HepG2 (cell line): ENCODE measurements around the gene INTS12. TPM values are rescaled to one million over a fixed set of nuclear protein-coding genes. Genes with fewer than 3 reads are reported as not detected.

Experiments
- CBX5 ChIP-seq: sonication (generic); formaldehyde crosslinking; IDR thresholded peaks from 2 replicates; pipeline ENCODE4 v1.4.0; 2020; ENCODE audit warnings: missing genetic modification reagents, borderline replicate concordance
- CENPT ChIP-seq: sonication (generic); formaldehyde crosslinking; IDR thresholded peaks from 2 replicates; pipeline ENCODE4 v1.8.0; 2022; ENCODE audit warnings: low read depth, mild to moderate bottlenecking, moderate library complexity, missing genetic modification reagents
- ESRRA ChIP-seq: sonication (generic); formaldehyde crosslinking; IDR thresholded peaks from 2 replicates; pipeline ENCODE4 v1.5.1; 2020; ENCODE audit warnings: mild to moderate bottlenecking, low read depth, missing genetic modification reagents
- FOXO1 ChIP-seq: sonication (generic); formaldehyde crosslinking; IDR thresholded peaks from 2 replicates; pipeline ENCODE4 v1.4.0; 2020; ENCODE audit warnings: missing genetic modification reagents
- GTF3A ChIP-seq: sonication (generic); formaldehyde crosslinking; conservative IDR thresholded peaks from 2 replicates; pipeline ENCODE4 v1.4.0; 2020; ENCODE audit warnings: mild to moderate bottlenecking, missing genetic modification reagents
- MED13 ChIP-seq: sonication (generic); formaldehyde crosslinking; IDR thresholded peaks from 2 replicates; pipeline ENCODE4 v1.5.0; 2020; ENCODE audit warnings: missing genetic modification reagents
- ZNF230 ChIP-seq: sonication (generic); formaldehyde crosslinking; IDR thresholded peaks from 2 replicates; pipeline ENCODE4 v1.4.0; 2020; ENCODE audit warnings: mild to moderate bottlenecking, missing genetic modification reagents
- ZNF30 ChIP-seq: sonication (generic); formaldehyde crosslinking; IDR thresholded peaks from 2 replicates; pipeline ENCODE4 v1.5.0; 2020; ENCODE audit warnings: mild to moderate bottlenecking, missing genetic modification reagents
- ZNF350 ChIP-seq: sonication (generic); formaldehyde crosslinking; IDR thresholded peaks from 2 replicates; pipeline ENCODE4 v1.4.0; 2020; ENCODE audit warnings: mild to moderate bottlenecking, low read depth, missing genetic modification reagents, borderline replicate concordance
- ZNF788 ChIP-seq: sonication (generic); formaldehyde crosslinking; IDR thresholded peaks from 2 replicates; pipeline ENCODE4 v1.5.0; 2020; ENCODE audit warnings: mild to moderate bottlenecking, missing genetic modification reagents, borderline replicate concordance
- ZSCAN31 ChIP-seq: sonication (generic); formaldehyde crosslinking; IDR thresholded peaks from 2 replicates; pipeline ENCODE4 v1.5.0; 2020; ENCODE audit warnings: low read depth, mild to moderate bottlenecking, missing genetic modification reagents
- polyA plus RNA-seq, 8 experiments: library from polyadenylated mRNA; depleted of rRNA in 3 of 8; stranded (reverse) in 7 of 8; unstranded in 1 of 8; fragments of >200 nt; fragmentation: Illumina TruSeq in 4 of 8; extraction: Trizol in 4 of 8; gene quantifications; 2 replicates each; pipeline versions ENCODE4 v1.2.1 to v1.2.3, GENCODE V29; 2011 to 2016; ENCODE audit warnings: low read depth in 4 of 8, missing spikeins in 1 of 8, mixed read lengths in 1 of 8; ENCODE audit not compliant: insufficient read depth in 1 of 8
- total RNA-seq, 5 experiments: library from RNA; depleted of rRNA; stranded (reverse); fragments of >200 nt; fragmentation: Illumina TruSeq; extraction: Trizol; gene quantifications; 2 replicates each; pipeline ENCODE4 v1.2.3, GENCODE V29; 2016; ENCODE audit warnings: low read depth in 1 of 5
- TF ChIP-seq, protein P1 (sequence below): sonication (generic); formaldehyde crosslinking; IDR thresholded peaks from 2 replicates; pipeline ENCODE4 v1.5.1; 2020; ENCODE audit warnings: mild to moderate bottlenecking, moderate library complexity, missing genetic modification reagents

Gene INTS12
- total and polyA plus RNA-seq, 2 of the 13 experiments (the other 11 are each of a cell fraction or from before 2014, with no cell fraction given), result 20.2 to 21.1 TPM

DNA sequence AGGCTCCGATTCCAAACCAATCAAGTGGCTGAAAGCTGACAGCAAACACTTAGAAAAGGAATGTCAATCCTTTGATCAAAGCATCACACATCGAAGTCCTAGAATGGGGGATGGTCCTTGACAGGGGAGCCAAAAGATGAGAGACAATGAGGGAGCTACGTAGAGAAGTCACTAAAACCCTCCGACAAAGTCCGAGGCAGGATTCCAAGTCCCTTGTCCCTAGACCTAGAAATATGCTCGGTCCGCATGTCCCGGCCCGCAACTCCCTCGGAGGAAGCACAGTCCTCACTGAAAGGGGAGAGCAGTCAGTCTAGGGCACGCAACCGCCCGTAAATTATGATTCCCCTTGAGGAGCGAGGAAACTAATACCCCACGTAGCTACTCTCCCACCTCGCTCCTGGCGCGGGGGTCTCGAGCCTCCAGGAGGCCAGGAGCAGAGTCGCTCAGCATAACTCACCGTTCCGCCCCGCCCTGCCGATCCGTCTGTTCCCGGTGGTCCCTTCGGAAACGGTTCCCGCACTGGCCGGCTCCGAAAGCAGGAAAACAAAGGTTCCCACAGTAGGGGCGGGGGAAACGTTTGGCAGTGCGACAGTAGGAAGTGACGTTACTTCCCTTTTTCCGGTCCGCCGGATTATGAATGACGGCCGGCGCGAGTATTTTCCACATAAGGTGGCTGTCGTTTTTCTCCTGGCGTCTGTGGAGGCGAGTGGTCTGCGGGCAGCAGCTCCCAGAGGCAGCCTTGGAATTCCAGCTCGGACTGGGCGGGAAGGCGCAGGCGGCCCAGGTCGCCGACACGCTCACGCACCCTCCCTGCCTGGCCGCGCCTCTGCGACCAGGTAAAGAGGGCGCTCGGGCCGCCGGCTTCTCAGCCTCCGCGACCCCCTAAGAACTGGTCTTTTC, at the start of gene INTS12, which contains the start of gene GSTCD (continued):
- TF ChIP-seq ZNF350 (CRISPR knock-in tag) (peak; percentile 99), ZNF788 (CRISPR knock-in tag) (peak; percentile 100), MED13 (CRISPR knock-in tag) (peak; percentile 67; the same call in 1 of the 2 replicates), ZNF30 (0 out of 2 replicates have a peak, but pooled peaks have one; percentile 62), CBX5 (CRISPR knock-in tag) (peak; percentile 99), GTF3A (peak; percentile 86), ZNF230 (0 out of 2 replicates have a peak, but pooled peaks have one; percentile 77), FOXO1 (CRISPR knock-in tag) (peak; percentile 91), ESRRA (CRISPR knock-in tag) (peak; percentile 85), ZSCAN31 (CRISPR knock-in tag) (peak; percentile 97), CENPT (CRISPR knock-in tag) (peak; percentile 78; the same call in 1 of the 2 replicates)
- TF ChIP-seq, protein P1, sequence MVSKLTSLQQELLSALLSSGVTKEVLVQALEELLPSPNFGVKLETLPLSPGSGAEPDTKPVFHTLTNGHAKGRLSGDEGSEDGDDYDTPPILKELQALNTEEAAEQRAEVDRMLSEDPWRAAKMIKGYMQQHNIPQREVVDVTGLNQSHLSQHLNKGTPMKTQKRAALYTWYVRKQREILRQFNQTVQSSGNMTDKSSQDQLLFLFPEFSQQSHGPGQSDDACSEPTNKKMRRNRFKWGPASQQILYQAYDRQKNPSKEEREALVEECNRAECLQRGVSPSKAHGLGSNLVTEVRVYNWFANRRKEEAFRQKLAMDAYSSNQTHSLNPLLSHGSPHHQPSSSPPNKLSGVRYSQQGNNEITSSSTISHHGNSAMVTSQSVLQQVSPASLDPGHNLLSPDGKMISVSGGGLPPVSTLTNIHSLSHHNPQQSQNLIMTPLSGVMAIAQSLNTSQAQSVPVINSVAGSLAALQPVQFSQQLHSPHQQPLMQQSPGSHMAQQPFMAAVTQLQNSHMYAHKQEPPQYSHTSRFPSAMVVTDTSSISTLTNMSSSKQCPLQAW (CRISPR knock-in tag), result peak; percentile 92
